A549 (cell line): Measurements from ENCODE around the gene PTPRG.

ENCODE experiments used
- CTCF ChIP-seq: fragments of >200 bp; sonication (Bioruptor Twin); formaldehyde crosslinking; IDR thresholded peaks from 3 replicates; pipeline ENCODE4 v1.5.1; 2016
- EHMT2 ChIP-seq: fragments of 200-600 bp; sonication (generic); IDR thresholded peaks from 2 replicates; pipeline ENCODE4 v1.6.1; 2016; ENCODE audit warnings: antibody characterized with exemption, low read depth, mild to moderate bottlenecking, moderate library complexity
- EP300 ChIP-seq, 2 experiments: fragments of >200 bp; sonication (Bioruptor Twin); formaldehyde crosslinking; IDR thresholded peaks; 2 replicates in 1 of 2; 3 replicates in 1 of 2; pipeline ENCODE4 v1.6.1; 2016 to 2017
- FOSL2 ChIP-seq, 2 experiments: fragments of 450-650 bp in 1 of 2; fragments of >200 bp in 1 of 2; sonication (Bioruptor Twin) in 1 of 2; formaldehyde crosslinking; IDR thresholded peaks; 2 replicates each; pipeline versions ENCODE4 v1.5.0 to v1.6.1; 2016 to 2020; ENCODE audit warnings: mild to moderate bottlenecking in 1 of 2, moderate library complexity in 1 of 2
- TF ChIP-seq, protein P1 (sequence below): fragments of 450-650 bp; IDR thresholded peaks from 2 replicates; pipeline ENCODE4 v1.6.1; 2014; ENCODE audit warnings: antibody characterized with exemption

DNA sequence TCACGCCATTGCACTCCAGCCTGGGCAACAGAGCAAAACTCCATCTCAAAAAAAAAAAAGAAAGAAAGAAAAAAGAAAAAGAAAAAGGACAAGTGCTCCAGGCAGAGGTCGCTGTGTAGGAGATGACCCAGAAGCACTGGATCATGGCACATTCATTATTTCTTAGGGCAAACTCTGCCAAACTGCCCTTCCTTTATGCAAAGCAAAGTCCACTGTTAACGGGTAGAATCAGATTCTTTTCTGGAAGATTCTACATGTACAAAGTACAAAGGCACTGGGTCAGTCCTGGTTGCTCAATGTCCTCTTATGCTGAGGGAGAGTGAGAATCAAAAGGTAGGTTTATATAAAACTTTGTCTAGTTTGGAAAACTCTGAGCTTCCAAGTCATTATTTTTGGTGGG is 667.1 kb downstream of the PTPRG start:
- TF ChIP-seq EP300 (IDR thresholded peaks at IDR 0.05) (no peak), FOSL2 (IDR thresholded peaks at IDR 0.05) (no peak), FOSL2 (CRISPR knock-in tag; IDR thresholded peaks at IDR 0.05) (no peak), CTCF (no peak), EHMT2 (no peak)
- TF ChIP-seq, protein P1, sequence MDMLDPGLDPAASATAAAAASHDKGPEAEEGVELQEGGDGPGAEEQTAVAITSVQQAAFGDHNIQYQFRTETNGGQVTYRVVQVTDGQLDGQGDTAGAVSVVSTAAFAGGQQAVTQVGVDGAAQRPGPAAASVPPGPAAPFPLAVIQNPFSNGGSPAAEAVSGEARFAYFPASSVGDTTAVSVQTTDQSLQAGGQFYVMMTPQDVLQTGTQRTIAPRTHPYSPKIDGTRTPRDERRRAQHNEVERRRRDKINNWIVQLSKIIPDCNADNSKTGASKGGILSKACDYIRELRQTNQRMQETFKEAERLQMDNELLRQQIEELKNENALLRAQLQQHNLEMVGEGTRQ: no peak
